Middle frontal gyrus (tissue), 1 donor: ENCODE measurements around the gene MRNIP.
A peak's percentile ranks its signal among the peaks of the same experiment; 100 is the strongest.

ENCODE experiments used
- DNase-seq: peaks from one replicate; pipeline ENCODE4 v3.0.0-alpha.2; 2015; ENCODE audit warnings: low spot score; ENCODE audit errors: extremely low spot score

The MRNIP gene

GRCh38 chr5:179803651-179804554 lies 54.7 kb downstream of the MRNIP start:
- no peak for DNase-seq

GRCh38 chr5:179802950-179803562 lies 55.6 kb downstream of the MRNIP start:
- DNase-seq: no peak

- DNase-seq: no peak
Observed at GRCh38 chr5:179802207-179802883, 56.3 kb downstream of the MRNIP start.

DNA sequence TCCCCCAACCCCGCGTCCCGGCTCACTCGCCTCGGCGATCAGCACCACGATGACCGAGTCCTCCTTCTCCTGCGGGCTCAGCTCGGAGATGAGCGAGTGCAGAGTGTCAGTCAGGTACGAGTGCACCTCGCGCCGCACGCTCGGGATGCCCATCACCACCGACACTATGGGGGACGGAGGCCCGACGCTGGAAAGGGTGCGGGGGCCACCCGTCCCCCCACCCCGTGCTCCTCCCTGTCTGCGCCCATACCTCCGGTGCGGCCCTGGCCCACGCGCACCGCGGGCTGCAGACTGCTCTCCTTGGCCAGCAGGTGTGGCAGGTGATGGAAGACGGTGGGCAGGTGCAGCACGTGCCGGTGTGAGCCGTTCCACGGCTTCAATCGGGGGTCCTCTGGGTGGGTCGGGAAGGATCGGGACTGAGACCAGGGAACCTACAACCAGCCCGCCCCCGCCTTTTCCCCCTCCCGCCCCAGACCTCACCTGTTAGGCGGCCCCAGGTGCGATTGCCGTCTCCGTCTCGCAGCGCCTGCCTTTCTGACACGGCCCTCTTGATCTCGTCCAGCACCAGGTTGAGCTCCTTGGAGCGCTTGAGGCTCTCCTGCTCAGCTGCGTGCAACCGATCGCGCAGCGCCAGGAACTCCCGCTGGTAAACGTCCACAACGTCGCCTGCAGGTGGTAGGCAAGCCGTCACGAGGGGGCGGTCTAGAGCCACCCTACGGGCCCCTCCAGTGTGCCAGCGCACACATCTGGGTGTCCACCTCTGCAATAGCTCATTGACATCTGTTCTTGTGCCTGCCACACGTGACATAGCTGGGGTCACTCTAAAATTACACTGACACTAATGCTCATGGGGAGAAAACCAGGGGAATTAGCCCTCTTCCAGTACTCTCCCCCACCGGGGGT lies 57.1 kb downstream of the MRNIP start:
- no peak for DNase-seq

DNA sequence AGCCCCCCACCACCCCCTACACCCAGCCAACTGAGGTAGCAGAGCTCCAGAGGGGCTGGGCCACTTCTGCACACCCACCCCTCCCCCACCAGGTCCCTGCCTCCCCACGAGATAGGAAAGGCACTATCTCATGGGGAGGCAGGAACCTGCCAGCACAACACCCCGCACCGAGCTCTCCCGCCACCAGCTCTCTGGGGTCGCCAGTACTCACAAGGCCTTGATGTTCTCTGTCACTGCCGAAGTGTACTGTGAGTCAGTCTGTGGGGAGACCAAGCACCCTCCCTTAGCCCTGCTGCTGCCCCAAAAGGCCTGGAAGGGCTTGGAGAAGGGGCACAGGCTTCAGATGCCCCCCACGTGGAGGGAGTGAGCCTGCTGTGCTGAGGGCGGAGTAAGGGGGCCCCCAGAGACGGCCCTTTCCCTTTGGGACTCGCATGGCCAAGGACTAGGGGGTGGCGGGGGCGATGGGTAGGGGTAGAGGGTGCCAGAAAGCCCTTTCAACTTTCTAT lies 57.9 kb downstream of the MRNIP start:
- no peak for DNase-seq

- no peak for DNase-seq
Observed at GRCh38 chr5:179800071-179800695, 58.4 kb downstream of the MRNIP start.

GRCh38 chr5:179799644-179799973 lies 59.0 kb downstream of the MRNIP start:
- DNase-seq: no peak

GRCh38 chr5:179798771-179799643 lies 59.6 kb downstream of the MRNIP start:
- DNase-seq: no peak

DNA sequence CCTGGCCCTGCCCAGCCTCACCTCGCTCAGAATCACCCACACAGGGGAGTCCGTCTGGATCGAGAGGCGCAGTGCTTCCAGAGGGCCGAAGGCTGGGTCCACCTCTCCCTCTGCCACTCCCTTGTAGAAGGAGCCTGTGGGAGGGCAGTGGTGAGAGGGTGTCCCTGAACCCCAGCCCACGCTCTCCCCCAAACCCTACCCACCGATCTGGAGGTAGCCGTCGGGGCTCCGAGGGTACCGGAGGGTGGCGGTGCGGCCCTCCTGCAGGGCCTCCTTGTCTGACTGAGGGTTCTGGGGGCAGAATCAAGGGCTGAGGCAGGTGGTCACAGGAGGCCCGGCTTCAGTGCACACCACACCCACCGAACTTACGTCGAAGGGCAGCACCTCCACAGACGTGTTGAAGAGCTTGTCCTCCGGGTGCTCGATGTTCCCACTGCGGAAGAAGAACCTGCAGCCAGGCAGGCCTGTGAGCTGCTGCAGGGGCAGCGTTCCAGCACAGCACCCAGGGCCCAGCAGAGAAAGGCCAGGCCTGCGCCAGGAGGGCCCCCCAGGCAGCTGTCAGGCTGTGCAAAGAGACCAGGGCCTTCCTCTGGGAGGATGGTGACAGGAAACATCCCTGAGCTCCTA lies 60.4 kb downstream of the MRNIP start:
- DNase-seq: no peak

DNA sequence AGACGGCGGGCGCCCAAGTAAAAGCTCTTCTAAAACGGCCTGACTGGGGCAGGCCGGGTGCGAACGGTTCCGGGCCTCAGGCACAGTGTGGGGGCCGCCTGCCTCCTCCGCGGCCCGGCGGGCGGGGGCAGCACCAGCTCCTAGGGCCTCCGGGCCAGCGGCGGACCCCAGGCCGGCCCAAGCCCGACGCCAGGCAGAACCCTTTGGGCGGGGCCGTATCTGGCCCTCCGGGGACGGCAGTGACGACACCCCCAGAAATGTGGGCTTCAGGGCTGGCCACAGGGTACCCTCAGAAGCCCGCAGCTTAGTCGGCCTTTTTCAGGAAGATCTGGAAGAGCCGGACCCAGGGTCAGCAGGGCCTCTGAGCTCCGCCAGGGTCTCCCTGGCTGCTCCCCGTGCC lies 60.9 kb downstream of the MRNIP start:
- no peak for DNase-seq

GRCh38 chr5:179796877-179797608 lies 61.6 kb downstream of the MRNIP start:
- DNase-seq: no peak

DNA sequence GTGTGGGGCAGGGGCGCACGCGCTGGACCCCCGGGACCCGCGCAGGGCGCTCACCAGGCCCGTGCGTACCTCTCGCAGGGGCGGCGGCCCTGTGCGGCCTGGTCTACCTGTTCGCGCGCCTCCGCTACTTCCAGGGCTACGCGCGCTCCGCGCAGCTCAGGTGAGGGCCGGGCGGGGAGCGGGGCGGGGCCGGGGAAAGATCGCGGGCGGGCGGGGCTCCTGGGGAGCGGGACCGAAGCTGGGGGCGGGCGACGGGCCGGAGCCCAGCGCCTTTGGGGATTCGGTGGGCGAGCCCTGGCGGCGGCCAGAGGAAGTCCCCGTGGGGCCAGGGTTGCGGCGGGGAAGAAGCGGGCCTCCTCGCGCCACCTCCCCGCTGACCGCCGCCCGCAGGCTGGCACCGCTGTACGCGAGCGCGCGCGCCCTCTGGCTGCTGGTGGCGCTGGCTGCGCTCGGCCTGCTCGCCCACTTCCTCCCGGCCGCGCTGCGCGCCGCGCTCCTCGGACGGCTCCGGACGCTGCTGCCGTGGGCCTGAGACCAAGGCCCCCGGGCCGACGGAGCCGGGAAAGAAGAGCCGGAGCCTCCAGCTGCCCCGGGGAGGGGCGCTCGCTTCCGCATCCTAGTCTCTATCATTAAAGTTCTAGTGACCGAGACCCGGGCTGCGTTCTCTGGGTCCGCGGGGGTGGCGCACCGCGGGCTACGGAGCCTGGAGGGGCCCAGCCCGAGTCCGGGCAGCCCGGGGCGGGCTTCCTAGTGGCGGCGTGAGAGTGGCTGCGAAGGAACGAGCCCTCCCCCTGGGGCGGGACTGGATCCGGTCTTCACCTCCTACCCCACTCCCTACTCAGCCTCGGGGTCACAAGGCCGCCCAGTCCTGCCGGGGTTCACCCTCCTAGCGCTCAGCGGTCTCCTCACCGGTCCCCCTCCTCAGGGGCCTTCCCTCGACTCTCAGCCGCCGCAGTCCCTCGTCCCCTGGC lies 62.5 kb downstream of the MRNIP start:
- peak; percentile 69 for DNase-seq

DNA sequence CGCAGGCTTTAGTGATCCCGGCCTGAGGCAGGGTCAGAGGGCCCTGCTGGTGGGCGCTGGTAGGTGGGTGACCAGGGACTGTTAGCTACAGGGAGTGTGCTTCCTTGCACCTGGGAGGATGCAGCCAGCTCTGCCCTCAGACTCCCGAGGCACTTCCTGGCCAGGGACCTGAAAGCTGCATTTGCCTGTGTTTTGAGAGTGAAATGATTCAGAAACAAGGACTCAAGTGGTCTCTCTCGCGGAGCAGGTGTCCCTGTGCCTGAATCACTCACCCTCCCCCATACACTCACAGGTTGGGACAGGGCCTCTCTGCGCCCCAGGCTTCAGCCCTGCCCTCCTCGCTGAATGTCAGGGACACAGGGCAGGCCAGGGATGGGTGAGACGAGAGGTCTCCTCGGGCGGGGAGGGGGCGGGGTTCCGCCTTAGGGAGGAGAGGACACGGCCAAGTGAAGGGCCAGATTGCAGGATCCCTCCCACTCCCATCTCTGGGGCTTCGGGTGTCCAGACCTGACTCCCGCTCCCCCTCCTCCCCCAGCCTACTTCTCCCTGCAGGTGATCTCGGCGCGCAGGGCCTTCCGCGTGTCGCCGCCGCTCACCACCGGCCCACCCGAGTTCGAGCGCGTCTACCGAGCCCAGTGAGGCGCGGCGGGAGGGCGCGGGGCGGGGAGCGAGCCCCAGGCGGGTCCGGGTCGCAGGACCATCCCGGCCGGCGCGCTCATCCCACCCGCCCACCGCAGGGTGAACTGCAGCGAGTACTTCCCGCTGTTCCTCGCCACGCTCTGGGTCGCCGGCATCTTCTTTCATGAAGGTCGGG lies 63.4 kb downstream of the MRNIP start:
- no peak for DNase-seq

- DNase-seq: no peak
Observed at GRCh38 chr5:179794575-179794974, 64.0 kb downstream of the MRNIP start.

- no peak for DNase-seq
Observed at GRCh38 chr5:179794171-179794570, 64.4 kb downstream of the MRNIP start.

DNA sequence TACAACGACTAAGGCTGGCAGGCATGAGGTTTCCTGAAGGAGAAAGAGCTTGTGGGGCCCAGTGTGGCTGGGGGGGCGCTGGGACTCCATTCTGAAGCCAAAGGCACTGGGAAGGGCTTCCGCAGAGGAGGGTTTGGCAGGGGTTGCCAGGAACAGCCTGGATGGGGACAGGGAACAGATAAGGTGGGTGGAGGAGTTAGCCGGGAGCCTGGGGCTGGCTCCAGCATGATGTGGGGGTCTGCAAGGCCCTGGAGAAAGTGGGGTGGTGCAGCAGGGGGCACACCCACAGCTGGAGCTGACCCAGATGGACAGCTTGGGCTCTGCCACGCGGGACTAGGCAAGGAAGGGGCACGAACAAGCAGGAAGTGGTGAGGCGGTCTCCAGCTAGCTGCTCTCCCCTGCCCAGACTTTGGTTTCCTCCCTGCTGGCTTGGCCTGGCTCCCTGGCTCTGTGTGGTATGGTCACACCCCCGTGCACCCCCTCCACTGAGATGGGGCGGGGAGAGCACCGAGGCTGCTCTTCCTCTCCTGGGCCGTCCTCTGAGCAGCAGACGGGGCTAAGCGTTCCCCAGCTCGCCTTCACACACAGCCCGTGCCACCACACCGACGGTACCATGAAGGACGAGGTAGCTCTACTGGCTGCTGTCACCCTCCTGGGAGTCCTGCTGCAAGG lies 65.0 kb downstream of the MRNIP start, which contains the start of gene LTC4S:
Gene LTC4S (plus strand): TSS at position 519 of the 672 bp plus-strand sequence. CDS start 95 bp downstream, at position 614.
- DNase-seq: no peak
